Measurements from ENCODE around the gene KLHDC1.

- TF ChIP-seq POLR2A (IDR thresholded peaks at IDR 0.05): no peak
- no peak for TF ChIP-seq CTCF (IDR thresholded peaks at IDR 0.05 in 8 of 11, conservative IDR thresholded peaks at IDR 0.05 in 3 of 11)
- TF ChIP-seq POLR2AphosphoS5 (IDR thresholded peaks at IDR 0.05): no peak
Observed at GRCh38 chr14:49745191-49745590, 52.3 kb downstream of the KLHDC1 start.
